Middle frontal gyrus (tissue), 1 donor: ENCODE measurements around the gene IL23A.
"Not testable (repeated sequence)": the region's sequence is repeated elsewhere in the genome, so short reads cannot be mapped to it uniquely, and the experiment has no call there.

ENCODE experiments used
- DNase-seq: peaks from one replicate; pipeline ENCODE4 v3.0.0-alpha.2; 2015; ENCODE audit warnings: low spot score; ENCODE audit errors: extremely low spot score

Gene IL23A, protein sequence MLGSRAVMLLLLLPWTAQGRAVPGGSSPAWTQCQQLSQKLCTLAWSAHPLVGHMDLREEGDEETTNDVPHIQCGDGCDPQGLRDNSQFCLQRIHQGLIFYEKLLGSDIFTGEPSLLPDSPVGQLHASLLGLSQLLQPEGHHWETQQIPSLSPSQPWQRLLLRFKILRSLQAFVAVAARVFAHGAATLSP

DNA sequence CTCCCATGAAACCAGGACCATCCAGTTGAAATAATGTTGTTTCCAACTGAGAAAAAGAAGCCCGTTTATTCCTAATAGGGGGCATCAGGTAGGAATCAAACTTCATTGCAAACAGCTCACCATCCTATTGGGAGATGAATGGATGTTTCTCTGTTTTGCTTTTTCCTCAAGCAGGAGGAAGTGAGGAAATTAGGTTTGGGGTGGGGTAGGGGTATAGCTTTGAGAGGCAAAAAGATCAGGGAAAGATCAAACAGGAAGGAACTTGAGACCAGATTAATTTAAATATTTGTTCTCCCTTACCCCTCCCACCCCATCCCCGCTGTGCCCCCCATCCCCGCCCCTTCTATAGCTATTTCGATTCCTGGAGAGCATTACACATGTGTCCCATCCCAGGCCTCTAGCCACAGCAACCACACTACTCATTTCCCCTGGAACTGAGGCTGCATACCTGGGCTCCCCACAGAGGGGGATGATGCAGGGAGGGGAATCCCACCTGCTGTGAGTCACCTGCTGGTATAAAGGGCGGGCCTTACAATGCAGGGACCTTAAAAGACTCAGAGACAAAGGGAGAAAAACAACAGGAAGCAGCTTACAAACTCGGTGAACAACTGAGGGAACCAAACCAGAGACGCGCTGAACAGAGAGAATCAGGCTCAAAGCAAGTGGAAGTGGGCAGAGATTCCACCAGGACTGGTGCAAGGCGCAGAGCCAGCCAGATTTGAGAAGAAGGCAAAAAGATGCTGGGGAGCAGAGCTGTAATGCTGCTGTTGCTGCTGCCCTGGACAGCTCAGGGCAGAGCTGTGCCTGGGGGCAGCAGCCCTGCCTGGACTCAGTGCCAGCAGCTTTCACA is at the start of gene IL23A:
Gene IL23A (plus strand): TSS at position 577 of the 850 bp plus-strand sequence. CDS start 161 bp downstream, at position 738.
- no peak for DNase-seq

DNA sequence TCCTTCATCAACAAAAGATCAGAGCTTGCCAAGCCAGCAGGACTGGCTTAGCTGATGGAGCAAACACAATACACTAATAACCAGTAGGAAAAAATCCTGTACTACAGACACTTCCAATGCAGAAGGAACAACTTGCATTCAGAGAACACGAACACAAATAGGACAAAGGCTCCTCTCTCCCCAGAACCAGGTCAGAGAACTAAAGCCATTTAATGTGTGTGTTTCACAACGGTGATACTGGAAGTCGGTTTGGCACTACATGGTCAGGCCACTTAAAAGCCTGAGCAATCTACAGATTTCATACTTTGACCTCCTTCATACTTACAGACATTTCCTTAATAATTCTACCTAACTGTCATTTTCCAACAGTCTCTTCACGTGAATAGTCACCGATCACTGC is 44.9 kb upstream of the IL23A start:
- no peak for DNase-seq

DNA sequence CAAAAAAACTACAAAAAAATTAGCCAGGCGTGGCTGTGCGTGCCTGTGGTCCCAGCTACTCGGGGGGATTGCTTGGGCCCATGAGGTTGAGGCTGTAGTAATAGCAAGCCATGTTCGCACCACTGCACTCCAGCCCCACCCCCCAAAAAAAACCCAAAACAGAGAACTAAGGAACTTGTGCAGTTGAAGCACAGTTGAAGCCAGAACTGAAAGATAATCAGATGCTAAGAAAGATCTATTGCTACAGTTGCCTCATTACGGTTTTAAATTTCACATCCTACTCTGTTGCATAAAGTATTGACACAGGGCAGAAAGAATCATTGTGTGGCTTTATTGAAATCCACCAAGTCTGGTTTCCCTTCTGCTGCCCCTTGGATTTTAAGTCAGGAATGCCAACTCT is 42.4 kb upstream of the IL23A start:
- DNase-seq = no peak

DNA sequence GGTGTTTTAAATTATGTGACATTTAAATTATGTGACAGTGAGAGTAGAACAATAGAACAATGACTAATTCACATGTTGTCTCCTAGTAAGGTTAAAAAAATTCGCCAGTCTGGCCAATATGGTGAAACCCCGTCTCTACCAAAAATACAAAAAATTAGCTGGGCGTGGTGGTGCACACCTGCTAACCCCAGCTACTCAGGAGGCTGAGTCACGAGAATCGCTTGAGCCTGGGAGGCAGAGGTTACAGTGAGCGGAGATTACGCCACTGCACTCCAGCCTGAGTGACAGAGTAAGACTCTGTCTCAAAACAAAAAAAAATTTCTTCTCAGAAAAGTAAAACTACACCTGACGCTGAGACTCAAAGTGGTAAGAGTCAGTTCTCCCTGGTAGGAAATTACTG is 41.3 kb upstream of the IL23A start:
- no peak for DNase-seq

DNA sequence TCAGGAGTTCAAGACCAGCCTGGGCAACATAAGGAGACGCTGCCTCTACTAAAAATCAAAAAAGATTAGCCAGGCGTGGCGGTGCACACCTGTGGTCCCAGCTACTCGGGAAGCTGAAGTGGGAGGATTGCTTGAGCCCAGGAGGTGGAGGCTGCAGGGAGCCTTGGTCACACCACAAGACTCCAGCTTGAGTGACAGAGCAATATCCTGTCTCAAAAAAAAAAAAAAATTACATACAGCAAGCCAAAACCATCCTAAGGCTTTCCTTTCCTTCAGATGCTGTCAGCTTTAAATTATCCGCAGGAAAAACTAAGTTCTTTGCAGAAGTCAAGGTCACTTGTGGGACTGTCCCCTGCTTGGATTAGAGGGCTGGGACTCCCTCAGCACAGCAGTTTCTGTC is 39.9 kb upstream of the IL23A start:
- no peak for DNase-seq

DNA sequence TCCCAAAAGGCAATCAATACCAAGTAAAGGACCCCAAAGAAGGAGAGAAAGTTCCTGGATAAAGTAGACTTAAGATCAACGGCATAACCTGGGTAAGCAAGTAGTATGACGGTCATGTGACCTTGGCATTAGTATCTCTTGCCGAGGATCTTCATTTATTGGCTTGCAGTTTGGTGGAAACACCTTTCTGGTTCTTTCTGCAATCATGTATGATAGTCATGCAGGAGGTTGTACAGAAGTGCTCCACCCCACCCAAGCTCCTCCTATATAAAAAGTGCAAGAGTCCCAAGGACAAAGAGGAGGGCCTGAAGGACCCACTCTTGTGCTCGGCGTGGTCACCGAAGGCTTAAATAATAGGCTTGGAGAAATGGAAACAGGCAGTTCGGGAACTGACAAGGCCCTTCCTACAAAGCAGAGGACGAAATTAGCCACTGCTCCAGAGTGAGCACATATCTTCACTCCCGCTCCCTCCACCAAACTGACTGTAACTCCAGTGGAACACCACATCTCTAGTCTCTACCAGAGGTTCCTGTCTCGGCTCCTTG is 39.3 kb upstream of the IL23A start:
- DNase-seq = no peak

DNA sequence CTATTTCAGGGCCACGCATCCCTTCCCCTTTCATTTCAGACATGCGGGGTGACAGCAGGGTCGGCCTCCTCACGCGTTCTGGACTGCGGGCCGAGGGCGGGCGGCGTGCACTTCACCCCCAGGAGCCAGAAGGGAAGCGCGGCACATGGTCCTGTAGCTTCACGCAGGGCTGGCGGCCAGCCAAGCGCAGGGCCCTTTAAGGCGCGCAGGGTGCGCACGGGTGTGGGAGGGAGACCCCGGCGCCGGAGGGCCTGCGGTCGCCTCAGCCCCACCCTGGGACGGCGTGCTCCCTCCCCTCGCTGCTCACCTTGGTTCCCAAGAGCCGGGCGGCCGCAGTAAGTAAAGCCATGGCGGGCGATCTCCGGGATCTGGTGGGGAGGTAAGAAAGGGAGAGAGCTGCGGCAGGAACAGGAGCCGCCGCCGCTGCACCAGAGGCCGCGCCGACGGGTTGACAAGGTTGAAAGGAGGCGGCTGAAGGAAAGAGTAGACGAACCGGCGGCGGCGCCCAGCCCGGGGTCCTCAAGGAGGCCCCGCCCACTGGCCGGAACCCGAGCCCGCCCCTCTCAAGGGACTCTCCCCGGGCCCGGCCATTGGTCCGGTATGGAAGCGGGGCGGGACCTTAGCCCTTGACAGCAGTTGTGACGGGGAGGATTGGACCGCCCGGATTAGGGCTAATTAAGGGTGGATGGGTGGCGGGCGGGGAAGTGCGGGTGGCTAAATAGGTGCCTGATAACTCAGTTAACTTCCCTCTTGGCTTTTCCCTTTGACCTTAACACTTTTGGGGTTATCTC is 38.6 kb upstream of the IL23A start, which contains the start of gene CS:
Gene CS (minus strand): TSS at position 478 of the 791 bp plus-strand sequence. CDS start 129 bp downstream, at position 349.
- peak; percentile 97 for DNase-seq

DNA sequence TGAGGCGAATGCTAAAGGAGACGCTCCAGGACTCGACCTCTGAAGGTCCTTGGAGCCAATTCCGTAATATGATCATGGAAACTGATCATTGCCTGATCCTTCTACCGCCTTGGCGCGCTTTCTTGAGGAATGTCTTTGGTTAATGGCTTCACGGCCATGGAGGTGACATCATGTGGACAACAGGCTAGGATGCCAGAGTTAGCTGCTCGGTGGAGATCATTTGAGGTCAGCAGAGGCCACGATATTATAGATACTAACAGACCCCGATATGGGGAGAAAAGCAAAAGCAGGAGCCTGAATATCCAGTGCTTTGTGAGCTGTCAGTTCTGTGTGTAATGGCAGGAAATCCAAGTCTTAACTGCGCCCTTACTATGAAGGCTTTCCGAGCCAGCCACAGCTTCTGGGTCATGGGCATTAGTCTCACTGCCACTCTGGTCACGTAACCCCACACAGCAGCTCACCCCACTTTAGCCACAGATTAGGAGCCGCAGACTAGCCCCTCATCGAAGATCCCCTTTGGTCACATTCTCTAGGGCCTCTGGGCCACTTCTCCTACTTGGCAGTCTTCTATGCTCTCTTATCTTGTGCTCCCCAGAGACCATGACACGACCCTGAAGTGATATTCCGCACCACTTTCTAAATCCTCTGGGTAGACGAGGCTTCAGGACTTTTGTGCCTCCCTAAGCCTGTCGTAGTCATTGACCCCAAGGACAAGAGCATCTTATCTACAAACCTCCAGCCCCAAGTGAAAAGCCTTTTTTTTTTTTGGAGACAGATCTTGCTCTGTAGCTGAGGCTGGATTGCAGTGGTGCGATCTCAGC is 37.8 kb upstream of the IL23A start:
- DNase-seq = no peak

DNA sequence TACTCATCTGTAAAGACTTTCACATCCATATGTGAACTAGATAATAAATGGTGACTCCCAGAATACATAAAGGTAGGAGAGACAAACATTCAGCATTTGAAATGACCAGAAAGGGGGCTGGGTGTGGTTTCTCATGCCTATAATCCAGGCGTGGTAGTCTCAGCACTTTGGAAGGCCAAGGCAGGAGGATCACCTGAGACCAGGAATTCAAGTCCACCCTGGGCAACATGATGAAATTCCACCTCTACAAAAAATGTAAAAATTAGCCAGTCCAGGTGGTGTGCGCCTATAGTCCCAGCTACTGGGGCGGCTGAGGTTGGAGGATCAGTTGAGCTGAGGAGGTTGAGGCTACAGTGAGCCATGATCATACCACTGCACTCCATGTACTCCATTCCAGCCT is 34.4 kb upstream of the IL23A start:
- DNase-seq = no peak

DNA sequence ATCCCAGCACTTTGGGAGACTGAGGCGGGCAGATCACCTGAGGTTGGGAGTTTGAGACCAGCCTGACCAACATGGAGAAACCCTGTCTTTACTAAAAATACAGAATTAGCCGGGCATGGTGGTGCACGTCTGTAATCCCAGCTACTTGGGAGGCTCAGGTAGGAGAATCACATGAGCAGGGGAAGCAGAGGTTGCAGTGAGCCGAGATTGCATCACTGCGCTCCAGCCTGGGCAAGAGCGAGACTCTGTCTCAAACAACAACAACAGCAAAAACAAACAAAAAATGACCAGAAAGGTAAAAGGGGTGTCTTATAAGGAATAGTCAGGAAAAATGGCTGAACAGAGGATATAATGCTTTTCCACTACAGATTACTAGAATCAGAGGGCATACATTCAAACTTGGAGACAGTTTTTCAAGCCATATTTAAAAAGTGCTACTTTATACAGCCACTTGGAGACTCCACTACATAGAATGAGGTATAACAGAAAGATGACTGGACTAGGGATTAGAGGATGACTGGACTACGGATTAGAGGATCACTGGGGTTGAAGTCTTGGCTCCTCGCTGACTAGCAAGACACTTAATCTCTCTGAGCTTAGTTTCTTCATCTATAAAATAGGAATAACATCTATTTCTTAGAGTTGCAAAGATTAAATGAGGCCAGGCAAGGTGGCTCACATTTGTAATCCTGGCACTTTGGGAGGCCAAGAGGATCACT is 33.7 kb upstream of the IL23A start:
- no peak for DNase-seq

DNA sequence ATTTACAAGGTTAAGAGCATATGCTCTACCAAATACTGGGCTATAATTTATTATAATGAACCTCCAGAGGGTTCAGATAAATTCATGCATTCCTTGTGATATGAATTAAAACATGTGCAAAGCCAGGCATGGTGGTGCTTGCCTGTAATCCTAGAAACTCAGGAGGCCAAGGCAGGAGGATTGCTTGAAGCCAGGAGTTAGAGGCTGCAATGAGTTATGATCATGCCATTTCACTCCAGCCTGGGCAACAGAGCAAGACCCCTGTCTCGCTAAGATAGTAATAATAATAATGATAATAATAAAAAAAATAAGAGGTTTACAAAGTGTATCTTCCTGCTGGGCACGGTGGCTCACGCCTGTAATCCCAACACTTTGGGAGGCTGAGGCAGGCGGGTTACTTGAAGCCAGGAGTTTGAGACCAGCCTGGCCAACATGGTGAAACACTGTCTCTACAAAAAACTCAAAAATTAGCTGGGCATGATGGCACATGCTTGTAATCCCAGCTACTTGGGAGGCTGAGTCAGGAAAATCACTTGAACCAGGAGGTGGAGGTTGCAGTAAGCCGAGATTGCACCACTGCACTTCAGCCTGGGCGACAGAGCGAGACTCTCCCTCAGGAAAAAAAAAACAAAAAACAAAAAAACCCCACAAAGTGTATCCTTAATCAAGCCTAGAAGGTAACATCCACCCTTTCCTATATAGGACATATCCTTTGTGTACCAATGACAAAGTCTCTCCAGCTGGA is 31.3 kb upstream of the IL23A start:
- no peak for DNase-seq

DNA sequence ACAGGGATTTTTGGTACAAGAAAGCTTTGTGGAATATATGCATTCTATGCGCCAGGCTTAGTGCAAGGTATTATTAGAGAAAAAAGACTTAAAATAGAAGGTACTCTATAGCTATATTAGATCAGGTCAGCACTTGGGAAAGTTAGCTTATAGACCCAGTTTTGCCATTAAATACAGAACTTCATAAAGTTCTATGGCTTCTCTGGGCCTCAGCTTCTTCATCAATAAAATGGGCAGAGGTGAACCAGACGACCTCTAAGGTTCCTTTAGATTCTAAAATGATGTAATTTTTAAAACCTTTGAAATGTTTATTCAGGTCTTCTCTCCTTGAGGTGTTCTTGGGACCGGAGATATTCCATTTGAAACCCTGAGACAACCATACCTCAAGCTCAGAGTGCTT is 30.0 kb upstream of the IL23A start:
- DNase-seq = no peak

DNA sequence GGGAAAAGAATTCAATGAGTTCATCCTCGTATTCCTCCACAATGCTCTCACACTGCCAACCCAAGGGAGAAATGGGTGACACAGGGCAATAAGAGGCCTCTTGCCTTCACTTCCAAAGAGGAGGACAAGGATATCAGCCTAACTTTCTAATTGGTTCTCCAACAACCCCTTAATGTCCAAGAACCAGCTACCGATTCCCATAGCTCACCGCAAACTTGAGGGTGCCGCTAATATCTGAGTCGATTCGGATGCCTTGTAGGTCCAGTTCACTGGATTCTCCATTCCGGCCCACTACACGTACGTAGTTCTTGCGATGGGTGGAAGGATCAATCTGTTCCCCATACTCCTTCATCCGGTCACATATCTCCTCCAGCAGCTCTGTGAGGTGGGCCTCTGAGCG is 27.7 kb upstream of the IL23A start:
- DNase-seq = no peak

DNA sequence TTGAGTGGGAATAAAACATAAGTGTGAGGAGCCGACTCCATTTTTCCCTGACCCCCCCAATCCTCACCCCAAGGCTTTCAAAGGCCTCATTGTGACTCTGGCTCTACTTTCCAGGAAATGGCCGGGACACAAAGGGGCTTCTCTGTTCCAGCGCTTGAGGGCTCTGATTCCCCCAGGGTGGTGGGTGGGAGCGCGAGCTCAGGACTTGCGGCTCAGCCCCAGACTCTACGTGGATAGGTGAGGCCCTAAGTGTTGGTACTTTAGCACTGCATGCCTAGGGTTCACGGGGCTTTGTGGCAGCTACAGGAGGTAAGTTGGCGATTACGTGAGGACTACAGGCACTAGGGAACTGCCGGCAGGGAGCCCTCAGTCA is 23.4 kb upstream of the IL23A start:
- no peak for DNase-seq

DNA sequence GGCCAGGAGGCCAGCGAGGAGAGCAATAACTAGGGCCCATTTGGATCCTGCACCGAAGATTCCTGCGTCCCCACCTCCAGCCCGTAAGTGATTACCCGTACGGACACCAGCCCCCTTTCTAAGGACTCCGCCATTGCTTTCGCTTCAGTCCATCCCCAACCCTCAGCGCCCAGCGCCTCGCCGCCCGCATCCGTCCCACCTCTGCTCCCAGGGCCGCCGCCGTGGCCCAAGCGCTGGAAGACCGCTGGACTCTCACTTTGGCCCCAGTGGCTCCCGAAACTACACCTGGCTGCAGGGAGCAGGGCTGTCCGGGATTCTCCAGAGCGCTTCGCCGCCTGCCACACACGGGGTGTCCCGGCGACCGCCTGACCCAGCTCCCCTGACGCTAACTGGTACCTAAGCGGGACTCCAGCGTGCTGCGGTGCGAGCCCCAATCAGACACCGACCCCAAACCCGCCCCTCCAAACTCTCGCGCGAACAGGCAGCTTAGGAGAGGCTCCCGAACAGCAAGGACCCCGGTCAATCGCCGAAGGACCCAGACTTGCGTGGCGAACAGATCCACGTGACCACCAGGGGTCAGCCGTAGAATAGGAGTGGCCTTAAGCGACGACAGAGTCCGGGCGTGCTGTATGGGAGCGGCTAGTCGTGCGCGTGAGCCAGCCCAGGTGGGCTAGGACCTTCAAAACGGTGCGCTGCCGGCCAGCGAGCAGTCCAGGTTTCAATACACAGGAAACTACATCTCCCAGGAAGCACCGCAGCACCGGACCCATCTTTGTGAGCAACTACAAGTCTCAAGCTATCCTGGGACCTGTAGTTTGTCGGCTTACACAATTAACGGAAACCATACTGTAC is 22.8 kb upstream of the IL23A start, which contains the start of gene CNPY2:
Gene CNPY2 (minus strand): TSS at position 367 of the 852 bp plus-strand sequence. CDS start 771 bp downstream, outside the sequence.
- peak; percentile 89 for DNase-seq

DNA sequence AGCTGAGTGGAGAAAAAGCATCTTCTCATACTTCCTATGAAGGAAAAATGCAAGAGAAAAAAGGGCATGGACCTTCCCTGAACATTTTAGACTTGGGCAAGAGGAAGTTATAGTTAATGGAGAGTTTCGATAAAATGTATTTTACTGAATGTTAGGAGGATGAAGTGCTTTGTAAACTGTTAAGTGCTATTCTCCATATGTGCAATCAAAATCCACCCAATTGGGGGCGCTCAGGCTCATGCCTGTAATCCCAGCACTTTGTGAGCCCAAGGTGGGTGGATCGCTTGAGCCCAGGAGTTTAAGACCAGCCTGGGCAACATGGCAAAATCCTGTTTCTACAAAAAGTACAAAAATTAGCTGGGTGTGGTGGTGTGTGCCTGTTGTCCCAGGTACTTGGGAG is 21.0 kb upstream of the IL23A start:
- no peak for DNase-seq

DNA sequence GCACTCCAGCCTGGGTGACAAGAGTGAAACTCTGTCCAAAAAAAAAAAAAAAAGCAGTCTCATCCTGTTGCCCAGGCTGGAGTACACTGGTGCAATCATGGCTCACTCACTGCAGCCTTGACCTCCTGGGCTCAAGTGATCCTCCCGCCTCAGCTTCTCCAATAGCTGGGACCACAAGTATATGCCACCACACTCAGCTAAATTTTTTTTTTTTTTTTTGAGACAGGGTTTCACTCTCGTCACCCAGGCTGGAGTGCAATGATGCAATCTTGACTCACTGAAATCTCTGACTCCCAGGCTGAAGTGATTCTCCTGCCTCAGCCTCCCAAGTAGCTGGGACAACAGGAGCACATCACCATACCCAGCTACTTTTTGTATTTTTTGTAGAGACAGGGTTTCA is 17.7 kb upstream of the IL23A start:
- DNase-seq = no peak

DNA sequence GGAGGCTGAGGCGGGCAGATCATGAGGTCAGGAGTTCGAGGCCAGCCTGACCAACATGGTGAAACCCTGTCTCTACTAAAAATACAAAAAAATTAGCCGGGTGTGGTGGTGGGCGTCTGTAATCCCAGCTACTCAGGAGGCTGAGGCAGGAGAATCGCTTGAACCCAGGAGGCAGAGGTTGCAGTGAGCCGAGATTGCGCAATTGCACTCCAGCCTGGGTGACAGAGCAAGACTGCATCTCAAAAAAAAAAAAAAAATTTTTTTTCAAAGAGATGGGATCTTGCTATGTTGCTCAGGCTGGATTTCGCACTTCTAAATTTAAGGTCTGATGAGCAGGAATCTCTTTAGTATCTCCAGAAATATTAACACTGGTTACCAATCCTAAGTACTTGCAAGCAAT is 17.1 kb upstream of the IL23A start:
- DNase-seq = not testable (repeated sequence)

DNA sequence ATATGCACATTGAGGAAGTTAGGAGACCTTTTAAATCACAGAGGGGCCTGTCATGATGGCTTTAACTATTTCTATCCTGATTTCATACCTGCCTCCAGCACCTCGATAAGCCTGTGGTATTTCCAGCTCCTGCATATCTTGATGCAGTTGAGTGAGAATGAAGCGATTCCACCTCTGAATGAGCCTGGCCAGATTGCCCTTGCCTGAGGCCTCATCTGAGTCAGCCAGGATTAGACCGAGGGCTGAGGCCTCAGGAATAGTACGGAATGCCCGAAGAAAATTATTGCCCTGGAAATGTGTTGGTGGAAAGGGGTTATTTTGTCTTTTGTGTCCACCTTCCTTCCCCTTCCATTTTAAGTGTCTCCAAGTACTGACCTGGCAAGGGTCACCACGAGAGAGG is 14.5 kb upstream of the IL23A start:
- DNase-seq = no peak
